HG02970 (cell line): ENCODE data around the gene SMIM7.

Experiments
- ATAC-seq: cut with Tn5 transposase; IDR thresholded peaks from one replicate; pipeline ENCODE4 v1.9.1; 2021; ENCODE audit warnings: mild to moderate bottlenecking, moderate library complexity, moderate number of reproducible peaks; ENCODE audit not compliant: unreplicated experiment, low FRiP score

Gene SMIM7

GRCh38 chr19:16599655-16600346 is 60.1 kb downstream of the SMIM7 start:
- ATAC-seq = no peak

- ATAC-seq = no peak
These were observed 61.1 kb downstream of the SMIM7 start for GRCh38 chr19:16598848-16599247.

DNA sequence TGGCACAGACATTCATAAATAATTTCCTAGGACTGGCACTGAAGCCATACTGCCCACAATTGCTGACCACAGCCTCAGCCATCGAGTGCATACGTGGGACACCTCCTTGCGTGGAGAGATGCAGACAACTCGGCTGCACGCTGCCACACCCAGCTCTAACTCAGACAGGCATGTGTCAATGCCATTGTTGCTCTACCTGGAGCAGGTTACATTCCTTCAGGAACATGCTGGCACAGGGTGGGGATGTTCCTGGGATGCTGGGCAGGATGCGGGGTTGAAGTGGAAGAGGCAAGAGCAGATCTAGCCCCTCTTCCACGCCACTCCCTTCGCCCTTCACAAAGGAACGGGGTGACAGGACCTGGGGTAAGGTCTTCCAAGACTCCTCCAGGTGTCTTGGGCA is 63.5 kb downstream of the SMIM7 start:
- ATAC-seq = no peak
